A673 (cell line): ENCODE results near the gene GLI3. TPM values are rescaled to one million over a fixed set of nuclear protein-coding genes. Genes with fewer than 3 reads are reported as not detected.

Experiments used
- BruUV-seq: library from RNA; stranded (reverse); fragments of 400-500 nt; replicated peaks from 2 replicates; lab custom pipeline; 2021; lab: Mats Ljungman, UMichigan
- CTCF ChIA-PET: fragments of 300-600 bp; sonication (Branson Sonifier 250); formaldehyde crosslinking; loops from one replicate; lab custom pipeline; 2022; ENCODE audit warnings: antibody characterized with exemption; lab: Charles Lee
- POLR2A ChIA-PET: fragments of 300-600 bp; sonication (Branson Sonifier 250); formaldehyde crosslinking; loops from one replicate; lab custom pipeline; 2022; ENCODE audit warnings: antibody characterized with exemption; ENCODE audit not compliant: low non-redundant PET; lab: Charles Lee
- DNase-seq: peaks from one replicate; pipeline ENCODE4 v3.0.0-alpha.2; 2015; ENCODE audit warnings: low spot score
- H3K27ac ChIP-seq: fragments of 200-600 bp; sonication (generic); 2 replicates; pipeline ENCODE4 v1.5.1; 2016; ENCODE audit warnings: mixed run types, low read depth, mild to moderate bottlenecking, mixed read lengths, antibody characterized with exemption, low read length; ENCODE audit not compliant: poor library complexity, severe bottlenecking
- H3K27me3 ChIP-seq: fragments of 200-600 bp; sonication (generic); replicated peaks from 2 replicates; pipeline ENCODE4 v1.6.1; 2017; ENCODE audit warnings: mixed run types, low read depth, mild to moderate bottlenecking, mixed read lengths, antibody characterized with exemption, low read length; ENCODE audit not compliant: insufficient read depth, poor library complexity
- H3K36me3 ChIP-seq: fragments of 200-600 bp; sonication (generic); 2 replicates; pipeline ENCODE4 v1.6.1; 2016; ENCODE audit warnings: mixed run types, mild to moderate bottlenecking, mixed read lengths, antibody characterized with exemption, low read length; ENCODE audit not compliant: insufficient read depth, poor library complexity, severe bottlenecking
- H3K4me1 ChIP-seq: fragments of 200-600 bp; sonication (generic); 2 replicates; pipeline ENCODE4 v1.6.1; 2017; ENCODE audit warnings: mixed run types, mild to moderate bottlenecking, mixed read lengths, antibody characterized with exemption, low read length; ENCODE audit not compliant: insufficient read depth, poor library complexity, severe bottlenecking
- H3K4me3 ChIP-seq: fragments of 200-600 bp; sonication (generic); 2 replicates; pipeline ENCODE4 v1.5.1; 2016; ENCODE audit warnings: low read depth, mixed run types, mild to moderate bottlenecking, mixed read lengths, low read length; ENCODE audit not compliant: poor library complexity, severe bottlenecking
- H3K9me3 ChIP-seq: fragments of 200-600 bp; sonication (generic); 2 replicates; pipeline ENCODE4 v1.6.1; 2016; ENCODE audit warnings: mixed run types, low read depth, mild to moderate bottlenecking, mixed read lengths, antibody characterized with exemption, low read length; ENCODE audit not compliant: poor library complexity, severe bottlenecking
- EZH2 ChIP-seq: fragments of 200-600 bp; sonication (generic); IDR thresholded peaks from 2 replicates; pipeline ENCODE4 v1.6.1; 2017; ENCODE audit warnings: borderline replicate concordance, low read depth, mild to moderate bottlenecking, mixed read lengths, antibody characterized with exemption, low read length; ENCODE audit not compliant: poor library complexity, severe bottlenecking
- intact Hi-C: fragments of 100-400 bp; cut with micrococcal nuclease; formaldehyde crosslinking; loops from one replicate; pipeline ENCODE4 v1.10.0; 2022; ENCODE audit not compliant: unreplicated experiment
- total RNA-seq: library from RNA; stranded (reverse); gene quantifications from 2 replicates; pipeline ENCODE4 v1.2.3, GENCODE V29; 2021
- TF ChIP-seq, protein P1 (sequence below): fragments of 300-800, 200-600 bp; sonication (generic); conservative IDR thresholded peaks from 2 replicates; pipeline ENCODE4 v1.5.1; 2017; ENCODE audit warnings: low read depth, mild to moderate bottlenecking, antibody characterized with exemption, low read length, moderate library complexity, mixed read lengths

GLI3 gene
- total RNA-seq, 1 experiment from 2014 or later, result 52.6 TPM

DNA sequence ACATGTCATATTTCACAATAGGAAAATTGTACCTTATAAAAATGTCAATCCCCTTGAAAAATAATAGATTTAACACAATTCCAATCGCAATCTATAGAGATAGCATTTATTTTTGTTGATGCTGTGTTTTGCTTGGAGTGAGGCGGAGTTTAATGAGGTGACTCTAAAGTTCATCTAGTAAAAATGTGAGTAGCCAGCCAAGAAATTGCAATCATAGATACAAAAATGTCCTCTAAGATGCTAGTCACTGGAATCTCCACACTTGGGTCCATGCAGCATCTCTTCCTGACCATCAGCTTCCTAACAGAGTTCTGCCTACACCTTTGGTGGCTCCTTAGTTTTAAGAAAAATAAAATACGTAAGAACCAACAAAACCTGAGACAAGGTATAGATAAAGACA is 44.9 kb downstream of the GLI3 start:
- Histone ChIP-seq H3K4me3 (no peak overlapping the region), H3K4me1 (peaks cover 53% of the 10 kb centered on the region), H3K27ac (no peak overlapping the region), H3K36me3 (no peaks in the 10 kb centered on the region), H3K27me3 (no peaks in the 10 kb centered on the region), H3K9me3 (no peaks in the 10 kb centered on the region)
- no peak for DNase-seq
- BruUV-seq, result no TSS peak
- POLR2A ChIA-PET, result no interaction called here
- CTCF ChIA-PET, result no interaction called here
- no peak for TF ChIP-seq EZH2
- TF ChIP-seq, protein P1, sequence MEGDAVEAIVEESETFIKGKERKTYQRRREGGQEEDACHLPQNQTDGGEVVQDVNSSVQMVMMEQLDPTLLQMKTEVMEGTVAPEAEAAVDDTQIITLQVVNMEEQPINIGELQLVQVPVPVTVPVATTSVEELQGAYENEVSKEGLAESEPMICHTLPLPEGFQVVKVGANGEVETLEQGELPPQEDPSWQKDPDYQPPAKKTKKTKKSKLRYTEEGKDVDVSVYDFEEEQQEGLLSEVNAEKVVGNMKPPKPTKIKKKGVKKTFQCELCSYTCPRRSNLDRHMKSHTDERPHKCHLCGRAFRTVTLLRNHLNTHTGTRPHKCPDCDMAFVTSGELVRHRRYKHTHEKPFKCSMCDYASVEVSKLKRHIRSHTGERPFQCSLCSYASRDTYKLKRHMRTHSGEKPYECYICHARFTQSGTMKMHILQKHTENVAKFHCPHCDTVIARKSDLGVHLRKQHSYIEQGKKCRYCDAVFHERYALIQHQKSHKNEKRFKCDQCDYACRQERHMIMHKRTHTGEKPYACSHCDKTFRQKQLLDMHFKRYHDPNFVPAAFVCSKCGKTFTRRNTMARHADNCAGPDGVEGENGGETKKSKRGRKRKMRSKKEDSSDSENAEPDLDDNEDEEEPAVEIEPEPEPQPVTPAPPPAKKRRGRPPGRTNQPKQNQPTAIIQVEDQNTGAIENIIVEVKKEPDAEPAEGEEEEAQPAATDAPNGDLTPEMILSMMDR, result no peak
- intact Hi-C loops, result no loop called here

DNA sequence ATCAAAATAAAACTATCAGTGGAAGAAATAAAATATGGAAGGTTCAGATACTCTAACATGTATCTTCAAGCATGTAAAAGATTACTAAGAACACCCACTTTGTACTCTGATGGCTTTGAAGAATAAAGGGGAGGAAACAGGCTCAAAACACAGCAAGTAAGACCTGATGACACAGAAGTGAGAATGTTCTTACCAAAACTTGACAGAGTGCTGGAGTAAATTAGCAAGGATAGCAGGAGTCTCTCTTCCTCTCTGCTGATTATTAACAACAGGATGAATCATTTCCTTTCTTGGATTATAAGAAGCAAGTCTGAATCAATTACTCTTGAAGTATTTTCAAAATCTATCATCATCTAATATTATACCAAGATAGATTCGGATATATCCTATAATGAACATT is 47.5 kb downstream of the GLI3 start:
- POLR2A ChIA-PET, result no interaction called here
- CTCF ChIA-PET, result no interaction called here
- intact Hi-C loops, result no loop called here
- Histone ChIP-seq H3K36me3 (no peaks in the 10 kb centered on the region), H3K27ac (peak overlapping the region; percentile 69), H3K27me3 (no peaks in the 10 kb centered on the region), H3K4me3 (no peak overlapping the region), H3K9me3 (no peaks in the 10 kb centered on the region), H3K4me1 (peaks cover 58% of the 10 kb centered on the region)
- TF ChIP-seq EZH2, result no peak
- DNase-seq, result peak; percentile 84
- BruUV-seq, result no TSS peak

GRCh38 chr7:42186151-42186550 is 50.9 kb downstream of the GLI3 start:
- ChIA-PET CTCF (no interaction called here), POLR2A (no interaction called here)
- intact Hi-C loops, result no loop called here
- no peak overlapping the region for H3K27ac ChIP-seq
- no peak overlapping the region for H3K4me3 ChIP-seq
- no peaks in the 10 kb centered on the region for H3K27me3 ChIP-seq
- H3K4me1 ChIP-seq, result peaks cover 36% of the 10 kb centered on the region
- H3K9me3 ChIP-seq, result no peaks in the 10 kb centered on the region
- BruUV-seq, result no TSS peak
- peak; percentile 30 for DNase-seq
- no peak for TF ChIP-seq EZH2
- TF ChIP-seq, protein P1, result peak; percentile 76
- H3K36me3 ChIP-seq, result no peaks in the 10 kb centered on the region

- TF ChIP-seq, protein P1, result no peak
- no peak for TF ChIP-seq EZH2
- ChIA-PET POLR2A (no interaction called here), CTCF (no interaction called here)
- intact Hi-C loops, result no loop called here
- Histone ChIP-seq H3K27me3 (no peaks in the 10 kb centered on the region), H3K4me1 (peaks cover 36% of the 10 kb centered on the region), H3K36me3 (no peaks in the 10 kb centered on the region), H3K4me3 (no peak overlapping the region), H3K27ac (no peak overlapping the region), H3K9me3 (no peaks in the 10 kb centered on the region)
- no peak for DNase-seq
- no TSS peak for BruUV-seq
Observed at GRCh38 chr7:42185726-42186125, 51.3 kb downstream of the GLI3 start.
